SH-SY5Y (cell line): ENCODE results near the gene PROCA1.

Experiments
- GATA2 ChIP-seq: IDR thresholded peaks from 2 replicates; pipeline ENCODE4 v1.6.1; 2011; ENCODE audit warnings: mild to moderate bottlenecking, low read depth, low read length
- GATA3 ChIP-seq: IDR thresholded peaks from 2 replicates; pipeline ENCODE4 v1.6.1; 2011; ENCODE audit warnings: low read depth, mild to moderate bottlenecking, low read length, moderate library complexity

GRCh38 chr17:28698253-28698941, 13.3 kb downstream of the PROCA1 start:
- TF ChIP-seq GATA2 = no peak
- no peak for TF ChIP-seq GATA3
